Natural killer cell (primary cell): ENCODE measurements around the gene ASTN2. TPM values are rescaled to one million over a fixed set of nuclear protein-coding genes. Genes with fewer than 3 reads are reported as not detected.

Source experiments
- ATAC-seq, 3 donors: fragments of 150-1000 bp in 2 of 3; fragments of 200-7000 bp in 1 of 3; cut with Tn5 transposase; 1 replicate in 1 of 3; 2 replicates in 2 of 3; pipeline ENCODE4 v1.10.0; 2021; ENCODE audit warnings: mild to moderate bottlenecking in 2 of 3, moderate library complexity in 2 of 3
- DNase-seq, 2 donors: peaks; one replicate each; pipeline versions ENCODE4 v3.0.0 to v3.0.0-alpha.2; 2013 to 2021; ENCODE audit warnings: mixed read lengths in 1 of 2
- H3K27ac ChIP-seq: one replicate; pipeline ENCODE4 v1.5.1; 2013; ENCODE audit warnings: mild to moderate bottlenecking, low read length
- H3K27me3 ChIP-seq: one replicate; pipeline ENCODE4 v1.6.1; 2013; ENCODE audit warnings: low read length; ENCODE audit not compliant: control insufficient read depth, insufficient read depth
- H3K36me3 ChIP-seq: one replicate; pipeline ENCODE4 v1.6.1; 2013; ENCODE audit warnings: low read length; ENCODE audit not compliant: control insufficient read depth, insufficient read depth
- H3K4me1 ChIP-seq: one replicate; pipeline ENCODE4 v1.6.1; 2013; ENCODE audit warnings: low read length; ENCODE audit not compliant: control insufficient read depth, insufficient read depth
- H3K4me3 ChIP-seq: one replicate; pipeline ENCODE4 v1.5.1; 2013; ENCODE audit warnings: low read length
- H3K9me3 ChIP-seq: one replicate; pipeline ENCODE4 v1.6.1; 2013; ENCODE audit warnings: low read length; ENCODE audit not compliant: control insufficient read depth, insufficient read depth
- H3K27ac Mint-ChIP-seq, 2 donors: one replicate each; pipeline ENCODE4 v1.8.0; 2022; ENCODE audit warnings: mild to moderate bottlenecking in 2 of 2, mixed read lengths in 2 of 2, moderate library complexity in 1 of 2
- H3K27me3 Mint-ChIP-seq, 2 donors: one replicate each; pipeline ENCODE4 v1.8.0; 2022; ENCODE audit warnings: low read depth in 2 of 2, mixed read lengths in 2 of 2
- H3K36me3 Mint-ChIP-seq: one replicate; pipeline ENCODE4 v1.8.0; 2022; ENCODE audit warnings: mixed read lengths
- H3K4me1 Mint-ChIP-seq, 2 donors: one replicate each; pipeline ENCODE4 v1.8.0; 2022; ENCODE audit warnings: mixed read lengths in 2 of 2
- H3K4me3 Mint-ChIP-seq: one replicate; pipeline ENCODE4 v1.8.0; 2022; ENCODE audit warnings: mild to moderate bottlenecking, moderate library complexity, mixed read lengths
- H3K9me3 Mint-ChIP-seq, 2 donors: one replicate each; pipeline ENCODE4 v1.8.0; 2022; ENCODE audit warnings: mixed read lengths in 2 of 2
- WGBS: methylation state at CpG from one replicate; pipeline ENCODE4 v1.1.7; 2013; ENCODE audit warnings: missing lambda C conversion rate; ENCODE audit not compliant: insufficient coverage; 5-methylcytosine and 5-hydroxymethylcytosine counted together
- intact Hi-C: fragments of 100-400 bp; cut with micrococcal nuclease; formaldehyde crosslinking; loops from one replicate; pipeline ENCODE4 v1.14.2; 2022
- total RNA-seq, 4 donors: library from RNA; stranded (reverse); fragments of 120-200 nt in 1 of 4; gene quantifications; one replicate each; pipeline versions ENCODE4 v1.2.3 to v1.2.4, GENCODE V29; 2013 to 2022
- TF ChIP-seq, protein P1 (sequence below): fragments of 200-600 bp; IDR thresholded peaks from one replicate; pipeline ENCODE4 v1.8.0; 2022; ENCODE audit warnings: antibody characterized with exemption

Gene ASTN2
- total RNA-seq, 3 donors from 2014 or later (not counting 1 experiment from before 2014, with no cell fraction given) = 3.0 to 3.5 (median 3.2) TPM

DNA sequence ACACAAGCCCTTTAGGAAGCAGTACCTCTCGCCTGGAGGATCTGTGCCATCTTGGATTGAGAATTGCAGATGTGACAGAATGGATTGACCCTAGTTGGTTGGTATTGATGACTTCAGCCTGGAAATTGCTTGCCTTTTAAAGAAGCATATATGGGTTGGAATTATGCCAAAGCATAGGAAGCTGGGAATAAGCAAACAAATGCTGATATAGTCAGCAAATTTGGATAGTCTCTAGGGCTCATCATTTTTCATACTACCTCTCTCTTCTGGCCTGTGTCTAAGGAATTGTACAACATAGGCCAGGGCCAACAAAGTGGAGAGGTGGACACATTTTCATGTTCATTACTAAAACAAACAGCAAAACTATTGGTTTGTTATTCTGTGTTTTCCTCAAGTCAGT, 714.6 kb downstream of the ASTN2 start:
- peaks cover 28% of the 10 kb centered on the region for H3K36me3 ChIP-seq
- no peak for ATAC-seq
- TF ChIP-seq, protein P1, sequence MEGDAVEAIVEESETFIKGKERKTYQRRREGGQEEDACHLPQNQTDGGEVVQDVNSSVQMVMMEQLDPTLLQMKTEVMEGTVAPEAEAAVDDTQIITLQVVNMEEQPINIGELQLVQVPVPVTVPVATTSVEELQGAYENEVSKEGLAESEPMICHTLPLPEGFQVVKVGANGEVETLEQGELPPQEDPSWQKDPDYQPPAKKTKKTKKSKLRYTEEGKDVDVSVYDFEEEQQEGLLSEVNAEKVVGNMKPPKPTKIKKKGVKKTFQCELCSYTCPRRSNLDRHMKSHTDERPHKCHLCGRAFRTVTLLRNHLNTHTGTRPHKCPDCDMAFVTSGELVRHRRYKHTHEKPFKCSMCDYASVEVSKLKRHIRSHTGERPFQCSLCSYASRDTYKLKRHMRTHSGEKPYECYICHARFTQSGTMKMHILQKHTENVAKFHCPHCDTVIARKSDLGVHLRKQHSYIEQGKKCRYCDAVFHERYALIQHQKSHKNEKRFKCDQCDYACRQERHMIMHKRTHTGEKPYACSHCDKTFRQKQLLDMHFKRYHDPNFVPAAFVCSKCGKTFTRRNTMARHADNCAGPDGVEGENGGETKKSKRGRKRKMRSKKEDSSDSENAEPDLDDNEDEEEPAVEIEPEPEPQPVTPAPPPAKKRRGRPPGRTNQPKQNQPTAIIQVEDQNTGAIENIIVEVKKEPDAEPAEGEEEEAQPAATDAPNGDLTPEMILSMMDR = no peak
- no peaks in the 10 kb centered on the region for H3K9me3 ChIP-seq
- no peak overlapping the region for H3K27ac Mint-ChIP-seq
- no peak for DNase-seq
- H3K36me3 Mint-ChIP-seq = peaks cover 17% of the 10 kb centered on the region
- no peak overlapping the region for H3K4me3 ChIP-seq
- no peaks in the 10 kb centered on the region for H3K9me3 Mint-ChIP-seq
- H3K27me3 ChIP-seq = no peaks in the 10 kb centered on the region
- no peak overlapping the region for H3K4me3 Mint-ChIP-seq
- H3K27me3 Mint-ChIP-seq = no peaks in the 10 kb centered on the region
- no peak overlapping the region for H3K27ac ChIP-seq
- no peaks in the 10 kb centered on the region for H3K4me1 ChIP-seq
- peaks cover 38 to 40% of the 10 kb centered on the region in 2 donors for H3K4me1 Mint-ChIP-seq
- intact Hi-C loops = no loop called here
- WGBS = 100% methylated on average over 1 of the region's 1 CpG

DNA sequence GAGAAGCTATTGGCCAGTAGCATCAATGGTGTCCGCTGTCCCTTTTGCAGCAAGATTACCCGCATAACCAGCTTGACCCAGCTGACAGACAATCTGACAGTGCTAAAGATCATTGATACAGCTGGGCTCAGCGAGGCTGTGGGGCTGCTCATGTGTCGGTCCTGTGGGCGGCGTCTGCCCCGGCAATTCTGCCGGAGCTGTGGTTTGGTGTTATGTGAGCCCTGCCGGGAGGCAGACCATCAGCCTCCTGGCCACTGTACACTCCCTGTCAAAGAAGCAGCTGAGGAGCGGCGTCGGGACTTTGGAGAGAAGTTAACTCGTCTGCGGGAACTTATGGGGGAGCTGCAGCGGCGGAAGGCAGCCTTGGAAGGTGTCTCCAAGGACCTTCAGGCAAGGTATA, 717.0 kb downstream of the ASTN2 start:
- DNase-seq (no peak), ATAC-seq (no peak)
- Histone ChIP-seq H3K9me3 (no peaks in the 10 kb centered on the region), H3K4me3 (no peak overlapping the region), H3K27ac (no peak overlapping the region), H3K27me3 (no peaks in the 10 kb centered on the region), H3K4me1 (no peaks in the 10 kb centered on the region), H3K36me3 (peaks cover 28% of the 10 kb centered on the region)
- intact Hi-C loops = no loop called here
- TF ChIP-seq, protein P1 = no peak
- 98% methylated on average over 16 of the region's 16 CpGs for WGBS
- Mint-ChIP-seq H3K4me1 (peaks cover 45 to 53% of the 10 kb centered on the region in 2 donors), H3K36me3 (peaks cover 17% of the 10 kb centered on the region), H3K27ac (no peak overlapping the region), H3K27me3 (no peaks in the 10 kb centered on the region), H3K4me3 (no peak overlapping the region), H3K9me3 (no peaks in the 10 kb centered on the region)

DNA sequence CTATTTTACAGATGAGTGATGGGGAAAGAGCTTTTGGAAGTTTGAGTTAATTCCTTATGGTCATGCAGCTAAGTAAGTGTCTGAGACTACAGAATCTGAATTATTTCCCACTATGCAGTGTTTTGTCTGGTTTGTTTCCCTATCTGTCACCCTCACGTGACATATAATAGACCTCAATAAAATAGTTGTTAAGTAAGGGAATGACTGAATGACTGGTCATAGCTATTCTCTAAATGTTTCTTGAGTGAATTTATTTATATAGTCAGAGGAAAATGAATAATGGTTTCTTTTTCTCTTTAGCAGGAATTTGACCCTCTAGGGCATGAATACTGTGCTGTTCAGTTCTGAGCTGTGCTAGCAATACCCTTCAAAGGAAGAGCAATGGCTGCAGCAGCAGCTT, 717.5 kb downstream of the ASTN2 start:
- ATAC-seq = no peak
- peaks cover 28% of the 10 kb centered on the region for H3K36me3 ChIP-seq

DNA sequence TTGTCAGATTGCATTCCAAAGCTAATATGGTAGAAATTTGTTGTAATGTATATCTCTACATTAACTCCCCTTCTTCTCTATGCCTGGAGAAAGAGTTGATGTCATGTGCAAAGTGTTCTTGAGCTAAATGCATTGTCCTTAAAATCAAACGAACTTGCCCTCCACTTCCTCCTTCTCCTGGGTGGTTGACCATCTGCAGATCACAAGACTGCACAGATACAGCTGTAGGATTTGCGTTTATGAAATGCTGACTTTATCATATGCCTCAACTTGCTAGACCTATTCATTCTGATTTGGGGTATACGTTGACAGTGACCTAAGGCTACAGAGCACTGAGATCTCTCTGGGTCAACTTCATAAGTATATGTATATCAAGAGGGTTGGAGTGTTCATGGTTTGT, 719.4 kb downstream of the ASTN2 start:
- no peak for DNase-seq
- H3K4me1 Mint-ChIP-seq = peaks cover 46 to 60% of the 10 kb centered on the region in 2 donors
- TF ChIP-seq, protein P1 = no peak
- H3K9me3 Mint-ChIP-seq = no peaks in the 10 kb centered on the region
- H3K4me3 Mint-ChIP-seq = no peak overlapping the region
- intact Hi-C loops = no loop called here
- Histone ChIP-seq H3K9me3 (no peaks in the 10 kb centered on the region), H3K27me3 (no peaks in the 10 kb centered on the region), H3K4me3 (no peak overlapping the region), H3K36me3 (peaks cover 26% of the 10 kb centered on the region), H3K4me1 (no peaks in the 10 kb centered on the region), H3K27ac (no peak overlapping the region)
- no peak for ATAC-seq
- no peak overlapping the region for H3K27ac Mint-ChIP-seq
- 37% methylated on average over 3 of the region's 3 CpGs for WGBS
- H3K27me3 Mint-ChIP-seq = no peaks in the 10 kb centered on the region
- H3K36me3 Mint-ChIP-seq = peaks cover 7% of the 10 kb centered on the region

More for the DNA sequence above, 717.5 kb downstream of the ASTN2 start:
- H3K4me3 Mint-ChIP-seq = no peak overlapping the region
- no CpG with 5 or more reads among the region's 1 CpG for WGBS
- Histone ChIP-seq H3K9me3 (no peaks in the 10 kb centered on the region), H3K27ac (no peak overlapping the region), H3K27me3 (no peaks in the 10 kb centered on the region), H3K4me1 (no peaks in the 10 kb centered on the region), H3K4me3 (no peak overlapping the region)
- H3K27ac Mint-ChIP-seq = no peak overlapping the region
- peaks cover 47 to 58% of the 10 kb centered on the region in 2 donors for H3K4me1 Mint-ChIP-seq
- peaks cover 17% of the 10 kb centered on the region for H3K36me3 Mint-ChIP-seq
- TF ChIP-seq, protein P1 = no peak
- H3K9me3 Mint-ChIP-seq = no peaks in the 10 kb centered on the region
- intact Hi-C loops = no loop called here
- H3K27me3 Mint-ChIP-seq = no peaks in the 10 kb centered on the region
- no peak for DNase-seq
